HAP-1 (cell line): ENCODE measurements around the gene GAL3ST2.
"Not testable (repeated sequence)": the region's sequence is repeated elsewhere in the genome, so short reads cannot be mapped to it uniquely, and the experiment has no call there.

ENCODE experiments used
- DNase-seq, 2 experiments: peaks; one replicate each; pipeline ENCODE4 v3.0.0-alpha.2; 2016 to 2020; ENCODE audit warnings: low spot score in 2 of 2
- H3K27me3 ChIP-seq: fragments of 250-450 bp; sonication (Bioruptor Pico); 2 replicates; pipeline ENCODE4 v1.5.1; 2020; ENCODE audit warnings: low read depth, mild to moderate bottlenecking, moderate library complexity
- H3K36me3 ChIP-seq: fragments of 250-450 bp; sonication (Bioruptor Pico); replicated peaks from 2 replicates; pipeline ENCODE4 v1.5.1; 2020; ENCODE audit warnings: mild to moderate bottlenecking
- H3K4me1 ChIP-seq: fragments of 250-450 bp; sonication (Bioruptor Pico); 2 replicates; pipeline ENCODE4 v1.5.1; 2020; ENCODE audit warnings: mild to moderate bottlenecking
- H3K4me3 ChIP-seq: fragments of 250-450 bp; sonication (Bioruptor Pico); 2 replicates; pipeline ENCODE4 v1.5.1; 2020; ENCODE audit warnings: mild to moderate bottlenecking, moderate library complexity
- H3K9me3 ChIP-seq: fragments of 250-450 bp; sonication (Bioruptor Pico); 2 replicates; pipeline ENCODE4 v1.5.1; 2020; ENCODE audit warnings: mild to moderate bottlenecking, moderate library complexity
- in situ Hi-C: fragments of 300-500 bp; cut with MboI; formaldehyde crosslinking; loops from 3 replicates; pipeline ENCODE4 v1.14.3; 2020; ENCODE audit warnings: low sequenced_read_pairs, inconsistent platforms, mixed read lengths

GAL3ST2 gene

DNA sequence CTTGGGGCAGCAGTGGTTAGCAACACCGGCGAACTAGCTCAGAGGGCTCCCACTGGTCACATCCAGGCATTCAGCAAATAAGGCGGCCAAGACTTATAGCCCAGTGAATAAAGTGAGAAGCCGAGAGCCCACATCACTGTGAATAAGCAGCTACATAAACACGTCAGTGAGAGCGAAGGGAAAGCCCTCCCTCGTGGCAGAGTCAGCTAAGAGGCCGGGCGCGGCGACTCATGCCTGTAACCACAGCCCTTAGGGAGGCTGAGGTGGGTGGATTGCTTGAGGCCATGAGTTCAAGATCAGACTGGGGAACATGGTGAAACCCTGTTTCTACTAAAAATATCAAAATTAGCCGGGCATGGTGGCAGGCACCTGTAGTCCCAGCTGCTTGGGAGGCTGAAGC is 37.0 kb upstream of the GAL3ST2 start:
- H3K36me3 ChIP-seq, result peaks cover 21% of the 10 kb centered on the region
- no peak overlapping the region for H3K4me3 ChIP-seq
- in situ Hi-C loops, result no loop called here
- DNase-seq, result no peak
- no peaks in the 10 kb centered on the region for H3K27me3 ChIP-seq
- no peaks in the 10 kb centered on the region for H3K9me3 ChIP-seq
- 0 out of 2 replicates have a peak, but pooled peaks cover 2% of the 10 kb centered on the region for H3K4me1 ChIP-seq

- no peaks in the 10 kb centered on the region for H3K9me3 ChIP-seq
- no peaks in the 10 kb centered on the region for H3K4me1 ChIP-seq
- no peaks in the 10 kb centered on the region for H3K27me3 ChIP-seq
- no peak overlapping the region for H3K4me3 ChIP-seq
- in situ Hi-C loops, result no loop called here
- DNase-seq, result no peak
- H3K36me3 ChIP-seq, result peaks cover 28% of the 10 kb centered on the region
These were observed 35.6 kb upstream of the GAL3ST2 start for GRCh38 chr2:241741016-241741415.

- no peak overlapping the region for H3K4me3 ChIP-seq
- no peak for DNase-seq
- no peaks in the 10 kb centered on the region for H3K27me3 ChIP-seq
- H3K4me1 ChIP-seq, result no peaks in the 10 kb centered on the region
- H3K9me3 ChIP-seq, result no peaks in the 10 kb centered on the region
- in situ Hi-C loops, result no loop called here
- H3K36me3 ChIP-seq, result peaks cover 28% of the 10 kb centered on the region
These were observed 34.2 kb upstream of the GAL3ST2 start for GRCh38 chr2:241742320-241742939.

GRCh38 chr2:241743008-241743407 is 33.6 kb upstream of the GAL3ST2 start:
- H3K4me1 ChIP-seq, in situ Hi-C loops, H3K9me3 ChIP-seq, DNase-seq, H3K4me3 ChIP-seq, H3K27me3 ChIP-seq: not testable (repeated sequence)
- peaks cover 28% of the 10 kb centered on the region for H3K36me3 ChIP-seq

- Histone ChIP-seq H3K36me3 (peaks cover 31% of the 10 kb centered on the region), H3K4me1 (no peaks in the 10 kb centered on the region), H3K9me3 (no peaks in the 10 kb centered on the region), H3K4me3 (no peak overlapping the region), H3K27me3 (no peaks in the 10 kb centered on the region)
- in situ Hi-C loops, result no loop called here
- DNase-seq, result no peak
These were observed 33.0 kb upstream of the GAL3ST2 start for GRCh38 chr2:241743620-241744019.

- DNase-seq, result no peak
- Histone ChIP-seq H3K4me3 (no peak overlapping the region), H3K4me1 (no peaks in the 10 kb centered on the region), H3K9me3 (no peaks in the 10 kb centered on the region), H3K36me3 (peaks cover 33% of the 10 kb centered on the region), H3K27me3 (no peaks in the 10 kb centered on the region)
- in situ Hi-C loops, result no loop called here
These were observed 32.4 kb upstream of the GAL3ST2 start for GRCh38 chr2:241744028-241744754.

GRCh38 chr2:241745276-241745675 is 31.3 kb upstream of the GAL3ST2 start:
- in situ Hi-C loops, result no loop called here
- peaks cover 37% of the 10 kb centered on the region for H3K36me3 ChIP-seq
- H3K4me1 ChIP-seq, result no peaks in the 10 kb centered on the region
- no peak overlapping the region for H3K4me3 ChIP-seq
- no peak for DNase-seq
- H3K9me3 ChIP-seq, result no peaks in the 10 kb centered on the region
- no peaks in the 10 kb centered on the region for H3K27me3 ChIP-seq

- DNase-seq, result no peak
- H3K4me3 ChIP-seq, result no peak overlapping the region
- H3K27me3 ChIP-seq, result no peaks in the 10 kb centered on the region
- in situ Hi-C loops, result no loop called here
- H3K9me3 ChIP-seq, result no peaks in the 10 kb centered on the region
- no peaks in the 10 kb centered on the region for H3K4me1 ChIP-seq
- H3K36me3 ChIP-seq, result peaks cover 41% of the 10 kb centered on the region
These were observed 30.5 kb upstream of the GAL3ST2 start for GRCh38 chr2:241746084-241746483.

GRCh38 chr2:241748468-241749256 is 28.0 kb upstream of the GAL3ST2 start:
- peaks cover 43% of the 10 kb centered on the region for H3K36me3 ChIP-seq
- in situ Hi-C loops, result no loop called here
- no peaks in the 10 kb centered on the region for H3K9me3 ChIP-seq
- H3K4me3 ChIP-seq, result no peak overlapping the region
- no peak for DNase-seq
- H3K4me1 ChIP-seq, result no peaks in the 10 kb centered on the region
- H3K27me3 ChIP-seq, result no peaks in the 10 kb centered on the region

- peaks cover 30% of the 10 kb centered on the region for H3K36me3 ChIP-seq
- in situ Hi-C loops, result no loop called here
- H3K4me3 ChIP-seq, result no peak overlapping the region
- no peaks in the 10 kb centered on the region for H3K4me1 ChIP-seq
- no peak for DNase-seq
- no peaks in the 10 kb centered on the region for H3K27me3 ChIP-seq
- no peaks in the 10 kb centered on the region for H3K9me3 ChIP-seq
These were observed 26.4 kb upstream of the GAL3ST2 start for GRCh38 chr2:241750076-241750840.

DNA sequence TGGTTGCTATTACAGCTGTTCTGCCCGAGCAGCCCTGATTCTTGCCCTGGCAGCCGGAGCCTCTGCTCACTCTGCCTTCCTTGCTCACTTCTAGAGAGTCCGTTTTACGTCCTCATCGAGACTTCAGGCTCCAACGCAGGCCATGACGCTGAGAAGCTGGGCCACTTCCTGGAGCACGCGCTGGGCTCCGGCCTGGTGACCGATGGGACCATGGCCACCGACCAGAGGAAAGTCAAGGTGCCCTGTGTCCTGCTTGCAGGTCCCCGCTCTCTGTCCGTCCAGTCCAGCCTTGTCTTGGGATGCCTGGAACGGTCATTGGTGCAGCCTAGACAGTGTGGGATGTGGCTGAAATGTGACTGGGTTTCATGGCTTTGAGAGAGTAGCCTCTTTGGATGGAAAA is 25.5 kb upstream of the GAL3ST2 start:
- H3K9me3 ChIP-seq, result no peaks in the 10 kb centered on the region
- no peak overlapping the region for H3K4me3 ChIP-seq
- DNase-seq, result no peak
- no peaks in the 10 kb centered on the region for H3K4me1 ChIP-seq
- peaks cover 31% of the 10 kb centered on the region for H3K36me3 ChIP-seq
- in situ Hi-C loops, result no loop called here
- no peaks in the 10 kb centered on the region for H3K27me3 ChIP-seq

- peaks cover 36% of the 10 kb centered on the region for H3K36me3 ChIP-seq
These were observed 24.8 kb upstream of the GAL3ST2 start for GRCh38 chr2:241751776-241752175.

DNA sequence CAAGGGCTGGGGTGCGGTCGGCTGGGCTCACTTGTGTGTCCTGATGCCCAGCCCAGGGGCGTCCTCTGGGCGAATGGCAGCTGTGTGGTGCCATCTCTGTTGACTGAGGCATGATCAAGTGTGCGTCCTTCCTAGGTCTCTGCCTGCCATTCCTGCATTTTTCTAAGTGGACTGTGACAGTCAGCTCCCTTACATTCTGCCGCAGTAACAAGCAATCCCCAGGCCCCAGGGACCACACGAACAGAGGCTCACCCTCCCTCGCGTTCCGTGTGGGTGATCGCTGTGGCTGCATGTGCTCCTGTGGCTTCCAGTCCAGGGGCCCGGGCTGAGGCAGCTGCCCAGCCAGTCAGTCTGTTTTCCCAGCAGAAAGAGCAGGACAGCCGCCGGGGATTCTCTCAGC is 24.4 kb upstream of the GAL3ST2 start:
- peaks cover 38% of the 10 kb centered on the region for H3K36me3 ChIP-seq
- H3K9me3 ChIP-seq, result no peaks in the 10 kb centered on the region
- H3K4me1 ChIP-seq, result no peaks in the 10 kb centered on the region
- DNase-seq, result no peak
- in situ Hi-C loops, result no loop called here
- no peaks in the 10 kb centered on the region for H3K27me3 ChIP-seq
- H3K4me3 ChIP-seq, result no peak overlapping the region

More at GRCh38 chr2:241751776-241752175, 24.8 kb upstream of the GAL3ST2 start:
- no peaks in the 10 kb centered on the region for H3K9me3 ChIP-seq
- H3K4me3 ChIP-seq, result no peak overlapping the region
- in situ Hi-C loops, result no loop called here
- no peak for DNase-seq
- H3K4me1 ChIP-seq, result no peaks in the 10 kb centered on the region
- no peaks in the 10 kb centered on the region for H3K27me3 ChIP-seq
